ENCODE data around the gene CES2.
"Not testable (repeated sequence)": the region's sequence is repeated elsewhere in the genome, so short reads cannot be mapped to it uniquely, and the experiment has no call there.

CES2 gene

GRCh38 chr16:66979011-66979717 is 43.8 kb downstream of the CES2 start:
- no peak for DNase-seq (ENCODE audit: low read depth)

- DNase-seq (ENCODE audit: low read depth) = no peak
Measured at GRCh38 chr16:66983033-66983432, 47.7 kb downstream of the CES2 start.

- DNase-seq (ENCODE audit: low read depth) = no peak
Measured at GRCh38 chr16:66984892-66985311, 49.6 kb downstream of the CES2 start.

- DNase-seq (ENCODE audit: low read depth) = no peak
Measured at GRCh38 chr16:66986559-66986958, 51.2 kb downstream of the CES2 start.

GRCh38 chr16:66988197-66988788 is 53.0 kb downstream of the CES2 start, which contains the start of gene CES4A:
Gene CES4A (plus strand): TSS chr16:66988589. CDS start chr16:66988773, 184 bp downstream.
- DNase-seq (ENCODE audit: low read depth) = peak; percentile 82

GRCh38 chr16:66991545-66992077 is 56.3 kb downstream of the CES2 start:
- DNase-seq (ENCODE audit: low read depth) = no peak

- DNase-seq (ENCODE audit: low read depth) = not testable (repeated sequence)
Measured at GRCh38 chr16:66993558-66993957, 58.2 kb downstream of the CES2 start.
